GM20431 (cell line): ENCODE results near the gene HECTD4.

Source experiments
- in situ Hi-C: fragments of 300-500 bp; cut with MseI, MboI; formaldehyde crosslinking; loops from one replicate; pipeline ENCODE4 v1.15.0; 2020; ENCODE audit warnings: low sequenced_read_pairs; ENCODE audit not compliant: unreplicated experiment

Gene HECTD4

GRCh38 chr12:112188130-112188830 lies 194.0 kb downstream of the HECTD4 start:
- in situ Hi-C loops, result loop anchor here (25.0 kb wide), 1 partner anchor 199 kb away; the partner anchor contains the start of gene HECTD4

- in situ Hi-C loops, result loop anchor here (25.0 kb wide), 1 partner anchor 202 kb away; the partner anchor contains the start of gene HECTD4
Measured at GRCh38 chr12:112185093-112185923, 196.9 kb downstream of the HECTD4 start.

DNA sequence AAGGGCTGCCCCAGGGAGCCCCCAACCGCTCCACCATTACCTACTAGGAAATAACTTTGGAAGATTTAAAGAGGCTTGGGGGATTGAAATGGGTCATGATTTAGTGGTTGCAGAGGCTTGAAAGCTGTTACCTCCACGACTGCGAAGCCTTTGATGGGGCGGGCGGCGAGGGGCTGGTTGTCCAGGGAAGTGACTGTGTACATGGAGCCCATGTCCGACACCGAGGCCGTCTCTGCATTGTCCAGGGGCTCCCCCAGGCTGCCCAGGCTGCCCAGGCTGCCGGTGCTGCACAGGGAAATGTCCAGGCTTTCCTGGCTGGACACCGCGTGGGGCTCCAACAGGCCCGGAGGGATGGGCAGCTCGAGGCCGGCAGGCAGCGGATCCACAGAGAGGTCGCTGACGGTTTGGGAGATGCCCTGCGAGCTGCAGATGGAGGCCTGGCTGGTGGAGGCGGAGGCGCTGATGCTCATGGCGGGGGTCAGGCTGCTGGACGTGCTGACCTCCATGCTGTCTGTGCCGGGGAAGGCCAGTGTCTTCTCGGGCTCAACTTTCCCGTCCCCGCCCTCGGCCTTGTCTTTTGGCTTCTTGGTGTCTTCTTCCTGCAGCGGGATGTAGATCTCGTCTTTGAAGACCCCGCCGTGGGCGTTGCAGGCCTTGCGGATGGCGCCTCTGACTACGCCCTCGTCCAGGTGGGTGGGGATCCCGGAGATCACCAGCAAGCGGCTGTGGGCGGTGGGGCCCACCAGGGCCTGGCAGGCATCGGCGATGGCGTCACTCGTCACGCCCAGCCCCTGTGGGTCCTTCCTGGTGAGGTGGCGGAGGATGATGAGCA lies 198.0 kb downstream of the HECTD4 start:
- in situ Hi-C loops, result loop anchor here (25.0 kb wide), 1 partner anchor 203 kb away; the partner anchor contains the start of gene HECTD4

- in situ Hi-C loops, result loop anchor here (25.0 kb wide), 1 partner anchor 204 kb away; the partner anchor contains the start of gene HECTD4
Measured at GRCh38 chr12:112183141-112184021, 198.8 kb downstream of the HECTD4 start.

DNA sequence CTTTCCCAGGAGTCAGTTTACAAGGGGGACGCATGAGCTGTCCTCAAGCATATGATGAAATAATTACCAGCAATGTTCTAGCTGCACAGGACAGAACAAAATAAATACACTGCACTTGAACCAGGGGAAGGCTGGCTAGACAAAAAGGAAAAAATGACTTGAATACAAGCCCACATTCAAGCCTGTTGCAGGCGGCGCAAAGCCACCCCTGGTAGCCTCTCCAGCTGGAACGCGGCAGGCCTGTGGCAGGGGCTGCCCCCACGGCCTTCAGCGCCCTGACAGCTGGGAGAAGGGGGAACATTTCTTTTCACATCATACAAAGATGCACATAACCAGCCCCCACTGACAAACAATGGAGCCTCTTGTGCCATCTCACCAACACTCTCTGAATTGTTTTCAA lies 199.7 kb downstream of the HECTD4 start:
- in situ Hi-C loops, result loop anchor here (25.0 kb wide), 1 partner anchor 205 kb away; the partner anchor contains the start of gene HECTD4

- in situ Hi-C loops, result loop anchor here (25.0 kb wide), 1 partner anchor 207 kb away; the partner anchor contains the start of gene HECTD4
Measured at GRCh38 chr12:112180422-112180821, 201.8 kb downstream of the HECTD4 start.

GRCh38 chr12:112179916-112180315 lies 202.3 kb downstream of the HECTD4 start:
- in situ Hi-C loops, result loop anchor here (25.0 kb wide), 1 partner anchor 207 kb away; the partner anchor contains the start of gene HECTD4

GRCh38 chr12:112179341-112179740 lies 202.9 kb downstream of the HECTD4 start:
- in situ Hi-C loops, result loop anchor here (25.0 kb wide), 1 partner anchor 208 kb away; the partner anchor contains the start of gene HECTD4

DNA sequence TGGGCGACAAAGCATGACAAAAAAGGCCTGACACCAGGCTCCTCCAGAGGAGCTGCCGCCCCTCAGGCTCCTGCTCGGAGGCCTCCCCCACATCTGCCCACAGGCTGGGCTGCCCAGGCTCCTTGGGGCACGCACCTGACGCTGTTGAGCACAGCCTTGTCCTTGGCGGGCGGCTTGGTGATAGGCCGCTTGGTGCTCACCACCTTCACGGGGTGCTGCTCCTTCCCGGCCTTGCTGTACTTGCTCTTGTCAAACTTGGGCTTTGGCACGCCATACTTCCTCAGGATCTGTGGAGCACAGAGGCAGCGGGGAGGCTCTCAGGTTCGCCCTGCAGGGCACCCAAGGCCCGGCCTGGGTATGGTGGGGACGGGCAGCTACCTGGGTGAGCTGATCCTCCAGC lies 203.4 kb downstream of the HECTD4 start:
- in situ Hi-C loops, result loop anchor here (25.0 kb wide), 1 partner anchor 209 kb away; the partner anchor contains the start of gene HECTD4

DNA sequence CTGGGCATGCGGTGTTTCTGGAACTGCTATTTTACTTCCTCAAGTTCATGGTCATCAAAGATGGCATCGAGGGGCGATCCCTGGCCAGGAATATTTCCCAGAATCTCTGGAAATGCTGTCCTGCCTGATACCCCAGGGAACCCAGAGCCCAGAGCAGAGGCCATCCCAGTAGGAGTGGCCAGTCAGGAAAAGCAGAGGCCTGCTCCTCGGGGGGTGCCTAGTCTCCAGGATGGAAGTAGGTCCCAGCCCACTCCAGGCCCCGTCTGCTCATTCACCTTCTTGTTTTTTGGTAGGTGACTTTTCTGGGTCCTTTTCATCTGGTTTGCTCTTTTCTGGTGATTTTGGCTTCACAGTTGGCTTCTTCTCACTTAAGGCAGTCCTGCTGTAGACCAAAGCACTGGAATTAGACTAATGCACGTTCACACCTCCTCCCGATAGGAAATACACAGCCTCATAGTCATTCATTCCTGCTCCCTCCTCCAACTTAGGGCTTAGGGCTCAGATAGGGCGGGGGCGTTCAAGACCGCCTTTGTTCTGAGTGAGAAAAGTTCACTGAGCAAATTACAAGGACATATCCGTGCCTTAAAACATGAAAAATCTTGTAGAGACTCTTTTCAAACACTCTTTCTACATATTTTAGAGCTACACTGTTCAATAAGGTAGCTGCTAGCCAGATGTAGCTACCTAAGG lies 205.8 kb downstream of the HECTD4 start:
- in situ Hi-C loops, result loop anchor here (25.0 kb wide), 1 partner anchor 211 kb away; the partner anchor contains the start of gene HECTD4

DNA sequence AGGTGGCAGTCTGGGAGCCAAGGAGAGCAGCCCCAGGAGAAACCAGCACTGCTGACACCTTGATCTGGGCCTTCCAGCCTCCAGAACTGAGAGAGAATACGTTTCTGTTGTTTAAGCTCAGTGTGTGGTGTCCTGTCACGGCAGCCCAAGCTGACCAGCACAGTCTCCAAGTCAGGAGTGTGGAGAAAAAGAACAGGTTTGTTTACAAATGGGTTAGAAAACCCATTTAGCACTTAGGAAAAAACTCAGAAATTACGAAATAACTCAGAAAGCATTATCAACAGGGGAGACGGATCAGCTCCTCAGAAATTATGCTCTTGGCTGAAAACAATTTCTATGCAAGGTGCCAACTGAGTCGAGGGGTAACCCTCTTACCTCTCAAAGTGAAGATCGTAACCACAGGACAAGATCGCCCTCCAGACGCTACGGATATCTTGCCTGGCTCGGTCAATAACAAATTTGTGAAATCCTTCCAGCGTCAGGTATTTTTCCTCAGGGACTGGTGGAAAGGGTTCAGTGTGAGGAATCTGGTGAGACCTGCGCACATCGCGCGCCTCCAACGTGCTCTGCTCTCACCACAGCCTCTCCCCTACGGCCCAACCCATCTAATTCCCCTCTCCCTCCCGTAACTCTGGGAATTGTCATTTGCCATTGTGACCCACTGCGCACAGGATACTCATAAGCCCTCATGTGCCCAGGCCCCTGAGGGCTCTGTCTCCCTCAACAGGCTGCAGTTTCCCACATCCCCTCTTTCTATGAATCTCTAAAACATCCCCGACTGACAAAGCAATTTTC lies 206.7 kb downstream of the HECTD4 start:
- in situ Hi-C loops, result loop anchor here (25.0 kb wide), 1 partner anchor 212 kb away; the partner anchor contains the start of gene HECTD4

DNA sequence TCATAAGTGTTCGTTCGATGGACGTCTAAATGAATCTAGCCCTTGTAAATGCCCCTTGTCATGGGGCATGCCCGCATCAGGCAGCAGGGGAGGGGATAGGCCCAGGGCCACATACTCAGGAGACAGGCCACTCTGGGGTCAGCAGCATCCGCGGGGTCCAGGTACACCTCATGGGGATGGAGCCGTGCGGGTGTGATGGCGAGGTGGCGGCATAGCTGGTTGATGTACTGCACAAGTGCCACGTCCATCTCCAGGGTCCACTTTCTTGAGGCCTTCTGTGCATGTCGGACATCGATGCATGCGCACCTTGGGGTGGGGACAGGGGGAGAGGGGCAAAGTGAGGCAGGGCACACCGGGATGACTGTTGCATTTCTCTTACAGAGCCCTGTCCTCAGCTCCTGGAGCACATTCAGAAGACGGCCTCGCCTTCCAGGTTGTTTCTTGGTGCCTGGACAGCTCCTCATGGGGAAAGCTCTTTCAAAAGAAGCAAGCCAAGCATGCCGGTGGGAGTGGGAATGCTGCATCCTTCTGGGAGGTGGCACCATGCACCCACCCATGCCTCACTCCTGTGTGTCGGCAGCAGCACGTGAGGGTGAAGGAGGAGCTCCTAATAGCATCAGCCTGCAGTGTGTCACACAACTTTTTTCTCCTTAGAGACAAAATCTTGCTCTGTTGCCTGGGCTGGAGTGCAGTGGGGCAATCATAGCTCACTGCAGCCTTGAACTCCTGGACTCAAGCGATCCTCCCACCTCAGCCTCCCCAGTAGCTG lies 209.5 kb downstream of the HECTD4 start:
- in situ Hi-C loops, result no loop called here

DNA sequence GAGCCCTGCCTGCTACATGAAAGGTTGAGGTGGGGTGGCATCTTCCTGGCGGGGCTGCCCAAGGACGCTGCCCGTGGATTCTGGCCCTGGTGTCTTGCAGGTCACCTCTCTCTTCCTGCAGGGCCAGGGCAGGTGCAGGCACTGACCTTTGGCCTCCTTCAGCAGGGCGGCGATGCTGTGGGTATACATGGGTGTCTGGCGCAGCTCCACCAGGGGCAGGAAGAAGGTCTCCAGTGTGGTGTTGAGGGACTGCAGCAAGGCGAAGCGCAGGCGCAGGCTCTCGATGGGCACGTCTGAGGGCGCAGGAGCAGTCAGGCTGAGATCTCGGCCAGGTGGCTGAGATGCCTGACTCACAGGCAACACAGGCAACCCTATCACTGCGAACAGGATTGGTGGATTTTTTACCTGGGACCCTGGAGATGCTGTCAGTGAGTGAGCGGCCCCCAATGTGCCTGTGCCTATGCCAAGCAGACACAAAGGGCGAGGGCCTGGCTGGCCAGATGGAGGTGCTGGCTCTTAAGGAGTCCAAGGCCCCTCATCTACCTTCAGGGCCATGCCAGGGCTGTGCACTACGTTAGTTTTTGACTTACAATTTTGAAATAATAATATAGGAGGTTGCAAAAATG lies 211.1 kb downstream of the HECTD4 start:
- in situ Hi-C loops, result no loop called here

- in situ Hi-C loops, result no loop called here
Measured at GRCh38 chr12:112170376-112170775, 211.9 kb downstream of the HECTD4 start.

- in situ Hi-C loops, result no loop called here
Measured at GRCh38 chr12:112169966-112170365, 212.3 kb downstream of the HECTD4 start.
